HepG2 (cell line): ENCODE results near the gene ATP10A. TPM values are rescaled to one million over a fixed set of nuclear protein-coding genes. Genes with fewer than 3 reads are reported as not detected.

Source experiments
- ATAC-seq: fragments of 200-7000 bp; cut with Tn5 transposase; 3 replicates; pipeline ENCODE4 v1.9.1; 2020; ENCODE audit warnings: mild to moderate bottlenecking, moderate library complexity
- BruUV-seq: library from RNA; stranded (reverse); fragments of 400-500 nt; replicated peaks from 2 replicates; lab custom pipeline; 2021; lab: Mats Ljungman, UMichigan
- CTCF ChIA-PET: fragments of 300-600 bp; formaldehyde crosslinking; extraction: SDS; loops from one replicate; lab custom pipeline; 2021; ENCODE audit warnings: low total read pairs, inconsistent platforms, low intra/inter-chr PET ratio; lab: Yijun Ruan, JAX
- POLR2A ChIA-PET: fragments of 350-600 bp; sonication (Branson Sonifier 250); formaldehyde crosslinking; loops from one replicate; lab custom pipeline; 2020; ENCODE audit warnings: antibody characterized with exemption, inconsistent platforms; lab: Yijun Ruan, JAX
- DNase-seq: peaks from one replicate; pipeline ENCODE4 v3.0.0-alpha.2; 2015; ENCODE audit warnings: low spot score
- FAIRE-seq: peaks from 3 replicates; lab custom pipeline; 2011; peaks lifted over from hg19 to GRCh38; lab: Jason Lieb, UNC
- H2AFZ ChIP-seq: one replicate; pipeline ENCODE4 v1.6.1; 2011; ENCODE audit warnings: low read length, inconsistent platforms
- H3K27ac ChIP-seq: fragments of 300-600 bp; 3 replicates; pipeline ENCODE4 v1.8.0; 2011; ENCODE audit warnings: mixed run types, mild to moderate bottlenecking, mixed read lengths, low read length, inconsistent platforms; ENCODE audit not compliant: insufficient read depth; ENCODE audit errors: extremely low read length
- H3K27me3 ChIP-seq, 2 experiments: fragments of 200-600 bp in 1 of 2; 2 replicates in 1 of 2; 3 replicates in 1 of 2; pipeline versions ENCODE4 v1.6.0 to v1.8.0; 2011; ENCODE audit warnings: low read length in 2 of 2, mild to moderate bottlenecking in 2 of 2, moderate library complexity in 2 of 2, inconsistent platforms in 1 of 2; ENCODE audit not compliant: insufficient read depth in 2 of 2, control insufficient read depth in 1 of 2
- H3K36me3 ChIP-seq, 2 experiments: fragments of 200-600 bp in 1 of 2; replicated peaks in 1 of 2; 2 replicates in 1 of 2; 3 replicates in 1 of 2; pipeline versions ENCODE4 v1.5.1 to v1.8.0; 2011; ENCODE audit warnings: low read length in 2 of 2, inconsistent platforms in 1 of 2; ENCODE audit not compliant: insufficient read depth in 2 of 2, control insufficient read depth in 1 of 2
- H3K4me1 ChIP-seq: 2 replicates; pipeline ENCODE4 v1.5.1; 2012; ENCODE audit warnings: low read length, inconsistent platforms; ENCODE audit not compliant: insufficient read depth
- H3K4me2 ChIP-seq: 2 replicates; pipeline ENCODE4 v1.6.0; 2011; ENCODE audit warnings: low read depth, low read length, inconsistent platforms
- H3K4me3 ChIP-seq, 3 experiments: fragments of 200-600 bp in 1 of 3; sonication (generic), shearing (Covaris generic) in 1 of 3; replicated peaks in 1 of 3; 2 replicates each; pipeline ENCODE4 v1.5.1; 2011 to 2016; ENCODE audit warnings: low read length in 3 of 3, inconsistent platforms in 2 of 3, low read depth in 2 of 3, mild to moderate bottlenecking in 2 of 3, control low read depth in 1 of 3, mixed read lengths in 1 of 3; ENCODE audit not compliant: insufficient read depth in 1 of 3
- H3K79me2 ChIP-seq: one replicate; pipeline ENCODE4 v1.6.1; 2011; ENCODE audit warnings: low read length, inconsistent platforms; ENCODE audit not compliant: insufficient read depth
- H3K9ac ChIP-seq: 2 replicates; pipeline ENCODE4 v1.6.0; 2011; ENCODE audit warnings: mild to moderate bottlenecking, low read depth, low read length, inconsistent platforms; ENCODE audit not compliant: insufficient read depth
- H3K9me3 ChIP-seq: 2 replicates; pipeline ENCODE4 v1.5.1; 2012; ENCODE audit warnings: mild to moderate bottlenecking, low read length
- H4K20me1 ChIP-seq: 2 replicates; pipeline ENCODE4 v1.6.0; 2011; ENCODE audit warnings: inconsistent platforms, mild to moderate bottlenecking, low read length, moderate library complexity; ENCODE audit not compliant: insufficient read depth
- CHD2 ChIP-seq: IDR thresholded peaks from 2 replicates; pipeline ENCODE4 v1.6.1; 2011; ENCODE audit warnings: low read depth, low read length, improper control_type of control experiment
- CSRNP2 ChIP-seq: sonication (generic); formaldehyde crosslinking; conservative IDR thresholded peaks from 2 replicates; pipeline ENCODE4 v1.8.0; 2022; ENCODE audit warnings: low read depth, missing genetic modification reagents
- HIVEP1 ChIP-seq: sonication (generic); formaldehyde crosslinking; IDR thresholded peaks from 2 replicates; pipeline ENCODE4 v1.4.0; 2020; ENCODE audit warnings: mild to moderate bottlenecking, missing genetic modification reagents
- KMT2B ChIP-seq: IDR thresholded peaks from 2 replicates; pipeline ENCODE4 v1.6.1; 2016; ENCODE audit warnings: missing genetic modification reagents, missing compliant biosample characterization
- MATR3 ChIP-seq: sonication (generic); formaldehyde crosslinking; IDR thresholded peaks from 2 replicates; pipeline ENCODE4 v1.4.0; 2020; ENCODE audit warnings: missing genetic modification reagents
- MYPOP ChIP-seq: sonication (generic); formaldehyde crosslinking; IDR thresholded peaks from 2 replicates; pipeline ENCODE4 v1.8.1; 2023; ENCODE audit warnings: mild to moderate bottlenecking, moderate library complexity, missing genetic modification reagents
- RARA ChIP-seq: IDR thresholded peaks from 2 replicates; pipeline ENCODE4 v1.6.1; 2016; ENCODE audit warnings: missing genetic modification reagents, missing compliant biosample characterization
- RBAK ChIP-seq: sonication (generic); formaldehyde crosslinking; IDR thresholded peaks from 2 replicates; pipeline ENCODE4 v1.5.1; 2020; ENCODE audit warnings: mild to moderate bottlenecking, missing genetic modification reagents
- RCOR2 ChIP-seq: IDR thresholded peaks from 2 replicates; pipeline ENCODE4 v1.6.1; 2016; ENCODE audit warnings: missing biosample characterization, missing genetic modification reagents
- REL ChIP-seq: sonication (generic); formaldehyde crosslinking; conservative IDR thresholded peaks from 2 replicates; pipeline ENCODE4 v1.8.0; 2022; ENCODE audit warnings: mild to moderate bottlenecking, missing genetic modification reagents, moderate library complexity
- RNF219 ChIP-seq: sonication (generic); formaldehyde crosslinking; IDR thresholded peaks from 2 replicates; pipeline ENCODE4 v1.5.0; 2020; ENCODE audit warnings: mild to moderate bottlenecking, missing genetic modification reagents
- TAF1 ChIP-seq: sonication (generic); formaldehyde crosslinking; IDR thresholded peaks from 2 replicates; pipeline ENCODE4 v1.4.0; 2020; ENCODE audit warnings: missing genetic modification reagents
- ZBTB3 ChIP-seq: sonication (generic); formaldehyde crosslinking; IDR thresholded peaks from 2 replicates; pipeline ENCODE4 v1.4.0; 2020; ENCODE audit warnings: low read depth, mild to moderate bottlenecking, moderate library complexity, missing genetic modification reagents, borderline replicate concordance
- ZFP36 ChIP-seq: fragments of 150-350 bp; IDR thresholded peaks from 2 replicates; pipeline ENCODE4 v1.6.1; 2018; ENCODE audit warnings: borderline replicate concordance, low read length, low read depth; ENCODE audit not compliant: partially characterized antibody
- ZMAT5 ChIP-seq: sonication (generic); formaldehyde crosslinking; IDR thresholded peaks from 2 replicates; pipeline ENCODE4 v1.5.0; 2020; ENCODE audit warnings: mild to moderate bottlenecking, low read depth, missing genetic modification reagents, borderline replicate concordance
- ZNF230 ChIP-seq: sonication (generic); formaldehyde crosslinking; IDR thresholded peaks from 2 replicates; pipeline ENCODE4 v1.4.0; 2020; ENCODE audit warnings: mild to moderate bottlenecking, missing genetic modification reagents
- ZNF383 ChIP-seq: sonication (generic); formaldehyde crosslinking; IDR thresholded peaks from 2 replicates; pipeline ENCODE4 v1.4.0; 2020; ENCODE audit warnings: missing genetic modification reagents, mild to moderate bottlenecking, borderline replicate concordance
- ZNF704 ChIP-seq: sonication (generic); formaldehyde crosslinking; IDR thresholded peaks from 2 replicates; pipeline ENCODE4 v1.8.1; 2023; ENCODE audit warnings: mild to moderate bottlenecking, inconsistent platforms, moderate library complexity, missing genetic modification reagents, borderline replicate concordance
- ZNF724P ChIP-seq: sonication (generic); formaldehyde crosslinking; IDR thresholded peaks from 2 replicates; pipeline ENCODE4 v1.8.0; 2022; ENCODE audit warnings: missing genetic modification reagents, borderline replicate concordance
- WGBS: methylation state at CpG from one replicate; pipeline ENCODE4 v1.1.6; 2017; ENCODE audit warnings: low lambda C conversion rate; 5-methylcytosine and 5-hydroxymethylcytosine counted together
- in situ Hi-C: cut with HindIII; loops from 2 replicates; pipeline ENCODE4 v1.10.0; 2017; ENCODE audit warnings: low pct_unique_long_range_greater_than_20kb; ENCODE audit not compliant: extremely low pct_ligation_motif_present
- intact Hi-C: fragments of 100-400 bp; cut with micrococcal nuclease; formaldehyde crosslinking; loops from one replicate; pipeline ENCODE4 v1.10.0; 2022; ENCODE audit not compliant: unreplicated experiment
- polyA plus RNA-seq, 8 experiments: library from polyadenylated mRNA; depleted of rRNA in 3 of 8; stranded (reverse) in 7 of 8; unstranded in 1 of 8; fragments of >200 nt; fragmentation: Illumina TruSeq in 4 of 8; extraction: Trizol in 4 of 8; gene quantifications; 2 replicates each; pipeline versions ENCODE4 v1.2.1 to v1.2.3, GENCODE V29; 2011 to 2016; ENCODE audit warnings: low read depth in 4 of 8, missing spikeins in 1 of 8, mixed read lengths in 1 of 8; ENCODE audit not compliant: insufficient read depth in 1 of 8
- total RNA-seq, 5 experiments: library from RNA; depleted of rRNA; stranded (reverse); fragments of >200 nt; fragmentation: Illumina TruSeq; extraction: Trizol; gene quantifications; 2 replicates each; pipeline ENCODE4 v1.2.3, GENCODE V29; 2016; ENCODE audit warnings: low read depth in 1 of 5

ATP10A gene
- total and polyA plus RNA-seq, 2 of the 13 experiments (the other 11 are each of a cell fraction or from before 2014, with no cell fraction given), result 0.58 to 4.2 TPM

GRCh38 chr15:25770618-25771337 is 92.3 kb downstream of the ATP10A start:
- FAIRE-seq (no peak), ATAC-seq (no peak), DNase-seq (no peak)
- POLR2A ChIA-PET, result no interaction called here
- Histone ChIP-seq H3K27ac (no peak overlapping the region), H3K79me2 (no peaks in the 10 kb centered on the region), H3K4me1 (peaks cover 46% of the 10 kb centered on the region), H3K4me2 (no peak overlapping the region), H3K36me3 (no peaks in the 10 kb centered on the region), H3K9me3 (no peaks in the 10 kb centered on the region), H3K9ac (no peak overlapping the region), H3K27me3 (no peaks in the 10 kb centered on the region), H2AFZ (no peak overlapping the region), H3K4me3 (no peak overlapping the region), H4K20me1 (no peaks in the 10 kb centered on the region)
- in situ Hi-C loops (no loop called here), intact Hi-C loops (no loop called here)
- BruUV-seq, result no TSS peak
- 74% methylated on average over 12 of the region's 14 CpGs for WGBS
- TF ChIP-seq ZMAT5 (CRISPR knock-in tag) (no peak), ZNF704 (CRISPR knock-in tag) (no peak), HIVEP1 (CRISPR knock-in tag) (no peak), TAF1 (no peak), CSRNP2 (no peak), RNF219 (CRISPR knock-in tag) (no peak), RBAK (CRISPR knock-in tag) (no peak), ZFP36 (no peak), MATR3 (CRISPR knock-in tag) (no peak), REL (CRISPR knock-in tag) (no peak), KMT2B (no peak), ZBTB3 (CRISPR knock-in tag) (no peak), RARA (no peak), RCOR2 (no peak), ZNF383 (no peak), ZNF724P (CRISPR knock-in tag) (no peak), ZNF230 (CRISPR knock-in tag) (no peak), CHD2 (no peak), MYPOP (CRISPR knock-in tag) (no peak)
- CTCF ChIA-PET, result no interaction called here
